Measurements from ENCODE around the gene CEP164. TPM values are rescaled to one million over a fixed set of nuclear protein-coding genes. Genes with fewer than 3 reads are reported as not detected.

CEP164 gene
- 27.4 and 39.7 TPM in 2 replicates for polyA plus RNA-seq
- polyA minus RNA-seq: 30.9 and 37.9 TPM in 2 replicates

DNA sequence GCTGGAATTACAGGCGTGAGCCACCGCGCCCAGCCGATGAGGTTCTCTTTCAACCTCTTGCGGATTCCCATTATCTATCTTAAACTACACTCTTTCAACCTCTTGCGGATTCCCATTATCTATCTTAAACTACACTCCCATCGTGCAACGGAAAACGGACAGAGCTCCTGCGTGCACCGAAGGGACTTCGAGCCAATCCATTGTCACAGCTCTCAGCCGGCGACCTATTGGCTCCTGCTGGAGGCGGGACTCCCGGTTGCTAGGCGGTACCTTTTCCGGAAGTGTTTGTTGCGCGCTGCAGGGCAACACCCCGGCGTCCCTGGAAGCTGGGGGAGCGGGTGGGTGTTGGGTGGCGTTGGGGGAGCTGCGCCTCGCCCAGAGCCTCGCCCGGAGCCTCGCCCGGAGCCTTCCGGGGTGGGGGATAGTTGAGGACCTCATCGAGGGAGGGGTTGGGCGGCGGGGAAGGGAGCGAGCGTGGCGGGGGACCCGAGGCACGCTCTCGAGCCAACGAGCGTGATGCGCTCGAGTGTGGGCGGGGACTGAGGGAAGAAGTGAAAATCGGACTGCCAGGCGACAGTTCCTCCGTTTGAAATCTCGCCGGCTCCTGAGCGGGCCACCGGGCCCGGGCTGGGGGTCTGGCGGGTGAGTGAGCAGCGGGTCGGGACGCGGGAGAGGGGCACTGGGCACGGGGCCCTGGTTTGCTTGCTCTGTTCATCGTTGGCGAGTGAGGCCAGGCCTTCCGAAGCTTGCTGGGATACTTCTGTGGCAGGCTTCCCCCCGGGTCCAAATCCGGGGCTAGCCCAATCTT, at the start of gene CEP164:
CEP164 (plus strand) TSS at position 288 of the 808 bp plus-strand sequence. CDS start 10,733 bp downstream, outside the sequence.
- Histone ChIP-seq H3F3A (ENCODE audit: insufficient read depth, low read length, poor library complexity, severe bottlenecking) (no peaks in the 10 kb centered on the region), H3K9ac (ENCODE audit: low read length) (peak within 1 kb of the TSS; percentile 75), H3K9me2 (ENCODE audit: insufficient read depth, low read length) (no peaks in the 10 kb centered on the region), H4K20me1 (ENCODE audit: insufficient read depth) (no peaks in the 10 kb centered on the region), H3K27ac (ENCODE audit: low read length) (peak within 1 kb of the TSS; percentile 71), H3K4me2 (ENCODE audit: low read length) (peak within 1 kb of the TSS; percentile 62), H2AFZ (ENCODE audit: low read depth, low read length) (peak within 1 kb of the TSS; percentile 86), H3K79me2 (replicated peaks; ENCODE audit: insufficient read depth, low read length) (no peaks in the 10 kb centered on the region), H3K9me3 (ENCODE audit: low read length) (no peaks in the 10 kb centered on the region), H3K4me3 (ENCODE audit: low read length) (peak within 1 kb of the TSS; percentile 77), H3K36me3 (ENCODE audit: insufficient read depth, low read length) (no peaks in the 10 kb centered on the region), H3K27me3 (ENCODE audit: insufficient read depth, low read depth, low read length) (no peaks in the 10 kb centered on the region)
- TF ChIP-seq, protein P1, sequence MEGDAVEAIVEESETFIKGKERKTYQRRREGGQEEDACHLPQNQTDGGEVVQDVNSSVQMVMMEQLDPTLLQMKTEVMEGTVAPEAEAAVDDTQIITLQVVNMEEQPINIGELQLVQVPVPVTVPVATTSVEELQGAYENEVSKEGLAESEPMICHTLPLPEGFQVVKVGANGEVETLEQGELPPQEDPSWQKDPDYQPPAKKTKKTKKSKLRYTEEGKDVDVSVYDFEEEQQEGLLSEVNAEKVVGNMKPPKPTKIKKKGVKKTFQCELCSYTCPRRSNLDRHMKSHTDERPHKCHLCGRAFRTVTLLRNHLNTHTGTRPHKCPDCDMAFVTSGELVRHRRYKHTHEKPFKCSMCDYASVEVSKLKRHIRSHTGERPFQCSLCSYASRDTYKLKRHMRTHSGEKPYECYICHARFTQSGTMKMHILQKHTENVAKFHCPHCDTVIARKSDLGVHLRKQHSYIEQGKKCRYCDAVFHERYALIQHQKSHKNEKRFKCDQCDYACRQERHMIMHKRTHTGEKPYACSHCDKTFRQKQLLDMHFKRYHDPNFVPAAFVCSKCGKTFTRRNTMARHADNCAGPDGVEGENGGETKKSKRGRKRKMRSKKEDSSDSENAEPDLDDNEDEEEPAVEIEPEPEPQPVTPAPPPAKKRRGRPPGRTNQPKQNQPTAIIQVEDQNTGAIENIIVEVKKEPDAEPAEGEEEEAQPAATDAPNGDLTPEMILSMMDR (IDR thresholded peaks at IDR 0.05; ENCODE audit: poor library complexity, severe bottlenecking): peak; percentile 13
- TF ChIP-seq EZH2 (IDR thresholded peaks at IDR 0.05; ENCODE audit: borderline replicate concordance, insufficient read depth, low read length, poor library complexity, severe bottlenecking) (no peak), SMC3 (conservative IDR thresholded peaks at IDR 0.05; ENCODE audit: poor library complexity) (no peak), RAD21 (conservative IDR thresholded peaks at IDR 0.05) (peak; percentile 23), POLR2AphosphoS5 (IDR thresholded peaks at IDR 0.05) (peak; percentile 61), REST (IDR thresholded peaks at IDR 0.05; ENCODE audit: borderline replicate concordance) (no peak), MXI1 (conservative IDR thresholded peaks at IDR 0.05; ENCODE audit: poor library complexity, severe bottlenecking) (peak; percentile 94), EP300 (conservative IDR thresholded peaks at IDR 0.05; ENCODE audit: poor library complexity, severe bottlenecking) (no peak), TAF1 (IDR thresholded peaks at IDR 0.05; ENCODE audit: low read depth) (peak; percentile 50)

- H3K4me3 ChIP-seq (ENCODE audit: low read length): no peak overlapping the region
- H4K20me1 ChIP-seq (ENCODE audit: insufficient read depth): no peaks in the 10 kb centered on the region
- H3K27me3 ChIP-seq (ENCODE audit: insufficient read depth, low read depth, low read length): no peaks in the 10 kb centered on the region
- TF ChIP-seq SMC3 (conservative IDR thresholded peaks at IDR 0.05; ENCODE audit: poor library complexity): no peak
- TF ChIP-seq EZH2 (IDR thresholded peaks at IDR 0.05; ENCODE audit: borderline replicate concordance, insufficient read depth, low read length, poor library complexity, severe bottlenecking): no peak
- no peak for TF ChIP-seq MXI1 (conservative IDR thresholded peaks at IDR 0.05; ENCODE audit: poor library complexity, severe bottlenecking)
- TF ChIP-seq, protein P1 (IDR thresholded peaks at IDR 0.05; ENCODE audit: poor library complexity, severe bottlenecking): no peak
- TF ChIP-seq POLR2AphosphoS5 (IDR thresholded peaks at IDR 0.05): no peak
- TF ChIP-seq RAD21 (conservative IDR thresholded peaks at IDR 0.05): no peak
- TF ChIP-seq EP300 (conservative IDR thresholded peaks at IDR 0.05; ENCODE audit: poor library complexity, severe bottlenecking): no peak
- TF ChIP-seq TAF1 (IDR thresholded peaks at IDR 0.05; ENCODE audit: low read depth): no peak
- H3F3A ChIP-seq (ENCODE audit: insufficient read depth, low read length, poor library complexity, severe bottlenecking): no peaks in the 10 kb centered on the region
- H3K9me3 ChIP-seq (ENCODE audit: low read length): no peaks in the 10 kb centered on the region
- H3K36me3 ChIP-seq (ENCODE audit: insufficient read depth, low read length): no peaks in the 10 kb centered on the region
- no peak overlapping the region for H3K27ac ChIP-seq (ENCODE audit: low read length)
- H3K4me2 ChIP-seq (ENCODE audit: low read length): no peak overlapping the region
- no peak overlapping the region for H3K9ac ChIP-seq (ENCODE audit: low read length)
- H3K9me2 ChIP-seq (ENCODE audit: insufficient read depth, low read length): no peaks in the 10 kb centered on the region
- no peaks in the 10 kb centered on the region for H3K79me2 ChIP-seq (replicated peaks; ENCODE audit: insufficient read depth, low read length)
- no peak overlapping the region for H2AFZ ChIP-seq (ENCODE audit: low read depth, low read length)
These were observed 49.3 kb upstream of the CEP164 start for GRCh38 chr11:117278347-117278746.
